GM13977 (cell line): ENCODE results near the gene NSDHL.
"Not testable (repeated sequence)": the region's sequence is repeated elsewhere in the genome, so short reads cannot be mapped to it uniquely, and the experiment has no call there.

Experiments
- DNase-seq: peaks from one replicate; pipeline ENCODE4 v3.0.0; 2012; ENCODE audit warnings: low spot score
- CTCF ChIP-seq: IDR thresholded peaks from 2 replicates; pipeline ENCODE4 v1.5.1; 2012; ENCODE audit warnings: mild to moderate bottlenecking, control low read depth; ENCODE audit not compliant: insufficient read depth; ENCODE audit errors: extremely low read depth, missing control alignments
- in situ Hi-C: fragments of 300-500 bp; cut with MboI; formaldehyde crosslinking; loops from one replicate; pipeline ENCODE4 v1.12.0; 2022; ENCODE audit warnings: low sequenced_read_pairs, low pct_unique_long_range_greater_than_20kb, mixed read lengths, inconsistent platforms; ENCODE audit not compliant: unreplicated experiment

Gene NSDHL

DNA sequence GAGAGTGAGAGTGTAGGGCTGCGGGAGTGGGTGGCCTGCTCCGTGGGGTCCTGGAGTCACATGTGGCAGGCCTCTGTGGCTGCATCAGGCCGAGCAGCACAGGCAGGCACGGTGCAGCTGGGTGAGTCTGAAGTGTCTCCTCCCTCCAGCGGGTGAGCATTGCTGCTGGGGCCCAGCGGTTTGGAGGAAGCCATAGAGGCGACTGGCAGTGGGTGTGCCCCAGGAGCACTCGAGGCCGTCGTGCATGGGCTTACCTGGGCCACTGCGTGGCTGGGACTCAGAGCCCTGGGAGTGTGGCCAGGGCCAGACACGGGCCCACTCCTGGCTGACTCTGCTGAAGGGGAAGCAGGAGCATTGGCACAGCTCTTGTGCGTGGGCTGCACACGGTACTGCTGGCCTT is 77.6 kb downstream of the NSDHL start:
- no peak for DNase-seq
- TF ChIP-seq CTCF = no peak
- in situ Hi-C loops = no loop called here

GRCh38 chrX:152910018-152910417 is 79.2 kb downstream of the NSDHL start:
- in situ Hi-C loops = not testable (repeated sequence)

DNA sequence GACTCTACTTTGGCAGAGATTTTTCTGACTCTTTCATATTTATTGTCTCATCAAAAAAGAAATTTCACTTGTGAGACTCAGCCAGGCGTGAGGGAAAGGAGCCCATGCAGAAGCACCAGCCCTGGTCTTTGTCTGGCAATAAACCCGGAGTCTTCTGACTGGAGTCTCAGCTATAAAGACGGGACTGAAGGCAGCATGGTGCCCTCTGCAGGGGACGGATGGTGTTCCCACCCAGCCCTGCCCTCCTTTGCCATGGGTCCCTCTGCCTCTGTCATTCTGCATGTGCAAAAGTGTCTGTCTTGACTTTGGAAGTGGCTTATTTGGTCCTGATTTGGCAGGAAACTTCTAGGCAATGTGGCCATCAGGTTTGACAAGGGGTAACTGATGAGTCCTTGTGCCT is 81.2 kb downstream of the NSDHL start:
- DNase-seq = no peak
- TF ChIP-seq CTCF = peak; percentile 33
- in situ Hi-C loops = no loop called here

More at GRCh38 chrX:152910018-152910417, 79.2 kb downstream of the NSDHL start:
- DNase-seq = not testable (repeated sequence)

DNA sequence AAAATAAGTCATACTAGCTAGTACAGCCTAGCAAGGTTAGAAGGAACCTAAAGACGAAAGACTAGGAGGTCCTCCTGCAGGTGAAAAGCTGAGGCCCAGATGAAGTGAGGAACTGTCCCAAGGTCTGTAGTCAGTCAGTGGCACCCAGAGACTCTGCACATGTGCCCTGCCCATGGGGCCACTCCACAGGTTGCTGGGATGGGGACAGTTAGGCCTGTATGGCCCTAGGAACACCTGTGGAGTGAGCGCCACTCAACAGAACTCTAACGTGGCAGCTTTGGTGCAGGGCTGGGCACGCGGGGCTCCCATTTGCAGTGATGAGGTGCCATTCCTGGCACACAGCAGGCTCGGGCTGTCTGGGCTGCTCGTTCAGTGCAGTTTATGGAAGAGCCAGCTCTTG is 81.8 kb downstream of the NSDHL start:
- in situ Hi-C loops = no loop called here
- TF ChIP-seq CTCF = no peak
- no peak for DNase-seq

DNA sequence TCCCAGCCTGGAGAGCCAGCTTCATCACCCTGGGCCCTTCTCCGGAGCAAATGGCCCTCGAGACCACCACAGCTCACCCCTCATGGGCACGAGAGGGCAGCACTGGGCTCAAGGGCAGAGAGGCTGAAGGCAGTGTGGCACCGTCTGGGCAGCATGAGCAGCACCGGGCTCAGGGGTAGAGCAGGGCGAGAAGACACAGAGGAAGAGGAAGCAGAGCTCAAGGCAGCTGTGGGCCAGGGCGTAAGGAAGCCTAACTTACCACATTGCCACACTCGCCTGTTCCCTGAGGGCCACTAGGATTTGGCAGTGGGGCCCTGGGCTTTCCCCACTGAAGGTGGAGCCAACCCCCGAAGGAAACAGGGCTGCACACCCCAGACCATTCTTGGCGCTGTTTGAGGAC is 82.5 kb downstream of the NSDHL start:
- in situ Hi-C loops = no loop called here
- DNase-seq = no peak
- no peak for TF ChIP-seq CTCF

GRCh38 chrX:152913910-152914309 is 83.0 kb downstream of the NSDHL start:
- no peak for DNase-seq
- in situ Hi-C loops = no loop called here
- no peak for TF ChIP-seq CTCF

- in situ Hi-C loops = no loop called here
- DNase-seq = peak; percentile 77
- TF ChIP-seq CTCF = peak; percentile 73
Observed at GRCh38 chrX:152915541-152916241, 84.8 kb downstream of the NSDHL start.
